ENCODE measurements around the gene MYO18A.

DNA sequence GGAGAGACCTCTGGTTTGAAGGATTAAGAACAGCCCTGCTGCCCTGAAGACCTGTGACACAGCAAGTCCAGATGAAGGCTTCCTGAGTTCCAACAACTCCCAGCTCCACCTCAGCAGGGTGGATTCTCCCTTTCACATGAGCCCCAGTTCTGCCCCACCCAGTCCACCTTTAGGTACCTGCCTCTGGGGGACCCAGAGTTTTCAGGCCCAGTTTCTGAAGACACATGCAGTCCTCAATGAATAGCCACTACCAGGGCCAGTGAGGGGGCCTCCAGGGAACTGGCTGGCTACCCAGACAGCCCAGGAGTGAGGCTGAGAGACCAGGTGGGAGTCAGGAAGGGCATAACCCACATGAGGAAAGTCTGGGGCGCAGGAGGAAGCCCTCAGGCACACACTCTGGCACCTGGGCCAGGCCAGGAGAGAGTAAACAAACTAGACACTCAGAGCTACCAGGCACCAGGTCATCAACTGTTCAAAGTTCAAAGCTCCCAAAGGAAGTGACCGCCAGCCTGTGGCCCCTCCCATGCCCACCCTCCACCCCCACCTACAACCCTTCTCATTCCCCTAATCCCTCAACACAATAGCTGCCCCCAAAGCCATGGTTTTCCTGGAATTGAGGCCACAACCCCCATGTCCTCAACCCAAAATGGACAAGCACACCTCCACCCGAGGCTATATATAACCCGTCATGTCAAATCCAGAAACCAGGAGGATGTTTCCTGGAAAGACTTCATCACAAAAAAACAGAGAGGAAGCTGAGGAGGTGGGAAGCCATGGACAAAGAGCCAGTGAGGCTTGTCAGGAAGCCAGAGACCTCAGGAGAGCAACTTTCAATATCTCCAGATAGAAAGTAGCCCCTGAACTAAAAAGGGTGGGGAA, 2.1 kb downstream of the MYO18A start:
- TF ChIP-seq, protein P1, sequence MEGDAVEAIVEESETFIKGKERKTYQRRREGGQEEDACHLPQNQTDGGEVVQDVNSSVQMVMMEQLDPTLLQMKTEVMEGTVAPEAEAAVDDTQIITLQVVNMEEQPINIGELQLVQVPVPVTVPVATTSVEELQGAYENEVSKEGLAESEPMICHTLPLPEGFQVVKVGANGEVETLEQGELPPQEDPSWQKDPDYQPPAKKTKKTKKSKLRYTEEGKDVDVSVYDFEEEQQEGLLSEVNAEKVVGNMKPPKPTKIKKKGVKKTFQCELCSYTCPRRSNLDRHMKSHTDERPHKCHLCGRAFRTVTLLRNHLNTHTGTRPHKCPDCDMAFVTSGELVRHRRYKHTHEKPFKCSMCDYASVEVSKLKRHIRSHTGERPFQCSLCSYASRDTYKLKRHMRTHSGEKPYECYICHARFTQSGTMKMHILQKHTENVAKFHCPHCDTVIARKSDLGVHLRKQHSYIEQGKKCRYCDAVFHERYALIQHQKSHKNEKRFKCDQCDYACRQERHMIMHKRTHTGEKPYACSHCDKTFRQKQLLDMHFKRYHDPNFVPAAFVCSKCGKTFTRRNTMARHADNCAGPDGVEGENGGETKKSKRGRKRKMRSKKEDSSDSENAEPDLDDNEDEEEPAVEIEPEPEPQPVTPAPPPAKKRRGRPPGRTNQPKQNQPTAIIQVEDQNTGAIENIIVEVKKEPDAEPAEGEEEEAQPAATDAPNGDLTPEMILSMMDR (IDR thresholded peaks at IDR 0.05) = no peak
- peak in 2 of 3 donors; percentile 52 to 59 for TF ChIP-seq POLR2AphosphoS5 (IDR thresholded peaks at IDR 0.05)
- peak; percentile 56 for TF ChIP-seq POLR2A (IDR thresholded peaks at IDR 0.05)
